HepG2 (cell line): ENCODE measurements around the gene IP6K1. TPM values are rescaled to one million over a fixed set of nuclear protein-coding genes. Genes with fewer than 3 reads are reported as not detected.

Source experiments
- BCLAF1 ChIP-seq: fragments of 450-650 bp; IDR thresholded peaks from 2 replicates; pipeline ENCODE4 v1.6.1; 2017; ENCODE audit warnings: mild to moderate bottlenecking
- KLF16 ChIP-seq, 2 experiments: sonication (generic) in 1 of 2; formaldehyde crosslinking in 1 of 2; IDR thresholded peaks; 2 replicates each; pipeline versions ENCODE4 v1.6.1 to v1.8.0; 2016 to 2023; ENCODE audit warnings: missing genetic modification reagents in 2 of 2, missing compliant biosample characterization in 1 of 2
- MYNN ChIP-seq: sonication (generic); formaldehyde crosslinking; IDR thresholded peaks from 2 replicates; pipeline ENCODE4 v1.4.0; 2020; ENCODE audit warnings: mild to moderate bottlenecking, low read depth, missing genetic modification reagents
- POGK ChIP-seq: sonication (generic); formaldehyde crosslinking; conservative IDR thresholded peaks from 2 replicates; pipeline ENCODE4 v1.8.0; 2022; ENCODE audit warnings: mild to moderate bottlenecking, moderate library complexity, missing genetic modification reagents
- RELA ChIP-seq: sonication (generic); formaldehyde crosslinking; IDR thresholded peaks from 2 replicates; pipeline ENCODE4 v1.4.0; 2020; ENCODE audit warnings: missing genetic modification reagents
- RFXANK ChIP-seq: IDR thresholded peaks from 2 replicates; pipeline ENCODE4 v1.6.1; 2016
- SKIL ChIP-seq: sonication (generic); formaldehyde crosslinking; IDR thresholded peaks from 2 replicates; pipeline ENCODE4 v1.8.0; 2022; ENCODE audit warnings: missing genetic modification reagents, mild to moderate bottlenecking, moderate library complexity, borderline replicate concordance
- SOX13 ChIP-seq, 3 experiments: fragments of 450-650 bp in 1 of 3; sonication (generic) in 1 of 3; formaldehyde crosslinking in 1 of 3; IDR thresholded peaks in 2 of 3; conservative IDR thresholded peaks in 1 of 3; 2 replicates each; pipeline versions ENCODE4 v1.5.0 to v1.6.1; 2016 to 2020; ENCODE audit warnings: antibody characterized with exemption in 1 of 3, mild to moderate bottlenecking in 1 of 3, missing compliant biosample characterization in 1 of 3, missing genetic modification reagents in 1 of 3, moderate library complexity in 1 of 3
- ZBTB34 ChIP-seq: sonication (generic); formaldehyde crosslinking; IDR thresholded peaks from 2 replicates; pipeline ENCODE4 v1.8.0; 2022; ENCODE audit warnings: mild to moderate bottlenecking, missing genetic modification reagents
- ZMAT5 ChIP-seq: sonication (generic); formaldehyde crosslinking; IDR thresholded peaks from 2 replicates; pipeline ENCODE4 v1.5.0; 2020; ENCODE audit warnings: mild to moderate bottlenecking, low read depth, missing genetic modification reagents, borderline replicate concordance
- ZNF468 ChIP-seq: sonication (generic); formaldehyde crosslinking; IDR thresholded peaks from 2 replicates; pipeline ENCODE4 v1.8.0; 2022; ENCODE audit warnings: mild to moderate bottlenecking, moderate library complexity, missing genetic modification reagents
- ZNF512B ChIP-seq: sonication (generic); formaldehyde crosslinking; IDR thresholded peaks from 2 replicates; pipeline ENCODE4 v1.5.1; 2020; ENCODE audit warnings: missing genetic modification reagents, mild to moderate bottlenecking, borderline replicate concordance
- ZNF660 ChIP-seq: sonication (generic); formaldehyde crosslinking; IDR thresholded peaks from 2 replicates; pipeline ENCODE4 v1.5.1; 2020; ENCODE audit warnings: mild to moderate bottlenecking, low read depth, missing genetic modification reagents, borderline replicate concordance
- ZNF678 ChIP-seq: sonication (generic); formaldehyde crosslinking; IDR thresholded peaks from 2 replicates; pipeline ENCODE4 v1.4.0; 2020; ENCODE audit warnings: mild to moderate bottlenecking, missing genetic modification reagents
- ZNF75D ChIP-seq: sonication (generic); formaldehyde crosslinking; IDR thresholded peaks from 2 replicates; pipeline ENCODE4 v1.8.1; 2023; ENCODE audit warnings: missing genetic modification reagents, mild to moderate bottlenecking, borderline replicate concordance
- polyA plus RNA-seq, 8 experiments: library from polyadenylated mRNA; depleted of rRNA in 3 of 8; stranded (reverse) in 7 of 8; unstranded in 1 of 8; fragments of >200 nt; fragmentation: Illumina TruSeq in 4 of 8; extraction: Trizol in 4 of 8; gene quantifications; 2 replicates each; pipeline versions ENCODE4 v1.2.1 to v1.2.3, GENCODE V29; 2011 to 2016; ENCODE audit warnings: low read depth in 4 of 8, missing spikeins in 1 of 8, mixed read lengths in 1 of 8; ENCODE audit not compliant: insufficient read depth in 1 of 8
- total RNA-seq, 5 experiments: library from RNA; depleted of rRNA; stranded (reverse); fragments of >200 nt; fragmentation: Illumina TruSeq; extraction: Trizol; gene quantifications; 2 replicates each; pipeline ENCODE4 v1.2.3, GENCODE V29; 2016; ENCODE audit warnings: low read depth in 1 of 5

The IP6K1 gene
- total and polyA plus RNA-seq, 2 of the 13 experiments (the other 11 are each of a cell fraction or from before 2014, with no cell fraction given): 17.7 to 29.7 TPM

- TF ChIP-seq ZNF660 (CRISPR knock-in tag) (no peak), RFXANK (no peak), ZNF512B (CRISPR knock-in tag) (no peak), ZMAT5 (CRISPR knock-in tag) (no peak), ZNF468 (CRISPR knock-in tag) (no peak; the same call in 1 of the 2 replicates), POGK (CRISPR knock-in tag) (peak; percentile 65), ZNF75D (CRISPR knock-in tag) (no peak), MYNN (CRISPR knock-in tag) (0 out of 2 replicates have a peak, but pooled peaks have one; percentile 31), ZBTB34 (CRISPR knock-in tag) (no peak), SOX13 (IDR thresholded peaks at IDR 0.05) (no peak), SOX13 (CRISPR knock-in tag; conservative IDR thresholded peaks at IDR 0.05 in 1 of 2, IDR thresholded peaks at IDR 0.05 in 1 of 2) (peak in 1 of 2 experiments; percentile 17; a peak in 2 of 4 replicates), RELA (CRISPR knock-in tag) (no peak), ZNF678 (CRISPR knock-in tag) (no peak), KLF16 (CRISPR knock-in tag; IDR thresholded peaks at IDR 0.05) (peak in 1 of 2 experiments; percentile 41; a peak in 3 of 4 replicates), BCLAF1 (no peak), SKIL (CRISPR knock-in tag) (0 out of 2 replicates have a peak, but pooled peaks have one; percentile 8)
Observed at GRCh38 chr3:49786357-49787181, at the start of gene IP6K1 (continued).
